ENCODE data around the gene UNKL. TPM values are rescaled to one million over a fixed set of nuclear protein-coding genes. Genes with fewer than 3 reads are reported as not detected.

Gene UNKL
- total and polyA plus RNA-seq, 2 of the 8 experiments (the other 6 are each of a cell fraction or from before 2014, with no cell fraction given) = 25.1 to 31.8 TPM

DNA sequence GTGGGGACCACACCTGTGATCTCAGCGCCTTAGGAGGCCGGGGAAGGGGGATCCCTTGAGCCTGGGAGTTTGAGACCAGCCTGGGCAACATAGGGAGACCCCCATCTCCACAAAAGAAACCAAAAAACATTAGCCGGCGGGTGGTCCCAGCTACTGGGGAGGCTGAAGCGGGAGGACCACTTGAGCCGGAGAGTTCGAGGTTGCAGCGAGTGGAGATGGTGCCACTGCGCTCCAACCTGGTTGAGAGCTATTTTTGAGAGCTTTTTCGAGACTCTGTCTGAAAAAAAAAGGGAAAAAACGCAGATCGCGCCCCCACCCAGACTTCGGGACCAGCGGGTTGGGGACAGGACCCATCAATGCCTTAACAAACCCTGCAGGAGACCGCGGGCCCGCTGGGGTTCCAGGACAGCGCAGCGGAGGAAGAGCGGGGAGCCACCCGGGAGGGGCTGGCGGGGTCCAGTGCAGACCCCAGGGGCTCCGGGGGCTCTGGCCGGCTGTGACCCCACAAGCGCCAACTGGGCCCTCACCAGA lies 81.8 kb downstream of the UNKL start:
- H4K20me1 ChIP-seq (replicated peaks in 1 of 2; ENCODE audit: control insufficient read depth in 1 of 2, insufficient read depth in 2 of 2, low read length in 2 of 2) = peaks cover 7 to 15% of the 10 kb centered on the region in 2 experiments
- H3K27ac ChIP-seq (ENCODE audit: low read depth, low read length) = no peak overlapping the region
- ChIA-PET POLR2A (ENCODE audit: partially characterized antibody) (interaction anchor here (0.8 to 3.2 kb wide), 14 partner anchors 9 to 610 kb away, joined by 3 to 29 read pairs (median 4); partner anchors contain the start of gene UBE2I), CTCF (ENCODE audit: partially characterized antibody) (interaction anchor here (1.1 to 4.5 kb wide), 3 partner anchors 13 to 21 kb away, joined by 3 to 52 read pairs (median 4); no protein-coding TSS in a partner anchor)
- TF ChIP-seq RNF2 (IDR thresholded peaks at IDR 0.05; ENCODE audit: borderline replicate concordance, low read depth, low read length, missing control alignments, poor library complexity, severe bottlenecking) (no peak), POLR2AphosphoS5 (IDR thresholded peaks at IDR 0.05; ENCODE audit: low read depth, low read length) (no peak), RXRA (IDR thresholded peaks at IDR 0.05; ENCODE audit: insufficient read depth, low read depth, low read length) (no peak), TEAD4 (IDR thresholded peaks at IDR 0.05; ENCODE audit: low read depth, low read length) (no peak), SUZ12 (IDR thresholded peaks at IDR 0.05; ENCODE audit: low read length) (no peak), EZH2 (IDR thresholded peaks at IDR 0.05; ENCODE audit: low read depth, low read length, severe bottlenecking) (peak; percentile 0)
- H3K4ac ChIP-seq (replicated peaks; ENCODE audit: insufficient read length, low read depth, low read length) = no peak overlapping the region
- H3K4me1 ChIP-seq (replicated peaks in 1 of 4; ENCODE audit: control insufficient read depth in 3 of 4, insufficient read depth in 4 of 4, low read length in 3 of 4) = peaks cover 0 to 15% (median 13%) of the 10 kb centered on the region in 4 experiments; a peak in 4 of 7 replicates
- H3K27me3 ChIP-seq (replicated peaks in 1 of 4; ENCODE audit: control insufficient read depth in 3 of 4, extremely low read depth in 1 of 4, insufficient read depth in 3 of 4, low read length in 3 of 4) = peaks cover 19 to 51% (median 40%) of the 10 kb centered on the region in 4 experiments
- H3K36me3 ChIP-seq (ENCODE audit: control insufficient read depth in 2 of 4, insufficient read depth in 4 of 4, low read length in 3 of 4) = no peaks in the 10 kb centered on the region
- H3K14ac ChIP-seq (ENCODE audit: insufficient read length) = no peak overlapping the region
- H3K79me1 ChIP-seq (ENCODE audit: low read depth, low read length) = no peaks in the 10 kb centered on the region
- no peak overlapping the region for H4K91ac ChIP-seq (replicated peaks; ENCODE audit: insufficient read length, low read length)
- H3K23ac ChIP-seq (ENCODE audit: insufficient read length) = no peak overlapping the region
- 14% methylated on average over 20 of the region's 26 CpGs; no CpG with 5 or more reads in 1 of the 2 experiments for WGBS, 2 experiments (ENCODE audit: extremely low coverage in 1 of 2, insufficient coverage in 1 of 2, insufficient read length in 1 of 2, insufficient replicate concordance in 2 of 2, low coverage in 1 of 2, low lambda C conversion rate in 2 of 2, missing lambda C conversion rate in 1 of 2)
- peak overlapping the region; percentile 72 to 87 for H3K4me2 ChIP-seq (ENCODE audit: insufficient read depth in 1 of 2, low read depth in 2 of 2, low read length in 2 of 2)
- peak overlapping the region in 1 of 4 experiments; percentile 57; a peak in 2 of 7 replicates for H3K9ac ChIP-seq (replicated peaks in 1 of 4; ENCODE audit: extremely low read depth in 1 of 4, low read depth in 3 of 4, low read length in 3 of 4)
- FAIRE-seq = no peak
- H2BK15ac ChIP-seq (ENCODE audit: low read length) = no peak overlapping the region
- peak overlapping the region; percentile 83; the same call in 1 of the 2 replicates for H2BK5ac ChIP-seq (ENCODE audit: low read depth, low read length)
- H4K8ac ChIP-seq (ENCODE audit: extremely low read depth, insufficient read depth, low read length) = no peak overlapping the region; the same call in 1 of the 2 replicates
- H3K79me2 ChIP-seq (ENCODE audit: control insufficient read depth in 1 of 2, insufficient read depth in 2 of 2, low read length in 2 of 2) = no peaks in the 10 kb centered on the region
- no peak overlapping the region for H2BK120ac ChIP-seq (replicated peaks; ENCODE audit: low read depth, low read length)
- H3K56ac ChIP-seq (replicated peaks; ENCODE audit: insufficient read length, low read depth, low read length) = no peak overlapping the region
- H4K5ac ChIP-seq (ENCODE audit: insufficient read length, low read depth, low read length) = no peak overlapping the region
- peaks cover 5 to 8% of the 10 kb centered on the region in 2 experiments; a peak in 2 of 4 replicates for H3K9me3 ChIP-seq (ENCODE audit: insufficient read depth in 2 of 2, low read depth in 1 of 2, low read length in 1 of 2)
- H2BK12ac ChIP-seq (ENCODE audit: low read depth, low read length) = no peak overlapping the region; the same call in 1 of the 2 replicates
- no peak for DNase-seq (ENCODE audit: low read depth in 1 of 2, low spot score in 2 of 2)
- H2BK20ac ChIP-seq (ENCODE audit: low read length) = no peak overlapping the region
- H2AK5ac ChIP-seq (ENCODE audit: low read depth, low read length) = no peak overlapping the region
- H3K4me3 ChIP-seq (ENCODE audit: extremely low read depth in 1 of 4, insufficient read depth in 2 of 4, low read depth in 3 of 4, low read length in 4 of 4) = peak overlapping the region; percentile 33 to 58 (median 42); a peak in 7 of 8 replicates
- H3K23me2 ChIP-seq (ENCODE audit: low read depth, low read length) = peaks cover 13% of the 10 kb centered on the region; the same call in 1 of the 2 replicates
- peak overlapping the region; percentile 19; the same call in 1 of the 2 replicates for H3K18ac ChIP-seq (ENCODE audit: extremely low read depth, low read length)
- H2AFZ ChIP-seq (ENCODE audit: low read length) = no peak overlapping the region
